K562 (cell line): ENCODE results near the gene KIAA0513. TPM values are rescaled to one million over a fixed set of nuclear protein-coding genes. Genes with fewer than 3 reads are reported as not detected.

Source experiments
- ATAC-seq: fragments of 200-7000 bp; cut with Tn5 transposase; 3 replicates; pipeline ENCODE4 v1.9.1; 2020; ENCODE audit warnings: moderate library complexity
- BruUV-seq: library from RNA; stranded (reverse); fragments of 400-500 nt; replicated peaks from 2 replicates; lab custom pipeline; 2021; lab: Mats Ljungman, UMichigan
- CTCF ChIA-PET: fragments of 300-600 bp; formaldehyde crosslinking; extraction: SDS; loops from one replicate; lab custom pipeline; 2021; ENCODE audit warnings: low intra/inter-chr PET ratio; lab: Yijun Ruan, JAX
- POLR2A ChIA-PET: fragments of 300-600, 350-650 bp; sonication (Branson Sonifier 250); formaldehyde crosslinking; extraction: SDS; loops from one replicate; lab custom pipeline; 2021; ENCODE audit warnings: antibody characterized with exemption, inconsistent platforms; lab: Yijun Ruan, JAX
- DNase-seq, 4 experiments: peaks; one replicate each; pipeline versions ENCODE4 v3.0.0 to v3.0.0-alpha.2; 2011 to 2018; ENCODE audit warnings: low spot score in 3 of 4, mixed read lengths in 3 of 4; ENCODE audit errors: extremely low read depth in 1 of 4
- FAIRE-seq: peaks from 2 replicates; lab custom pipeline; 2011; peaks lifted over from hg19 to GRCh38; lab: Jason Lieb, UNC
- H2AFZ ChIP-seq: 2 replicates; pipeline ENCODE4 v1.6.0; 2011; ENCODE audit warnings: low read depth, low read length, control low read depth, inconsistent platforms
- H3K27ac ChIP-seq: fragments of 200-600 bp; 3 replicates; pipeline ENCODE4 v1.8.0; 2011; ENCODE audit warnings: low read depth, mild to moderate bottlenecking, control low read depth, inconsistent platforms, low read length, moderate library complexity, mixed read lengths; ENCODE audit errors: extremely low read depth
- H3K27me3 ChIP-seq, 2 experiments: fragments of 300-600 bp in 1 of 2; 2 replicates in 1 of 2; 3 replicates in 1 of 2; pipeline versions ENCODE4 v1.6.0 to v1.8.0; 2011; ENCODE audit warnings: inconsistent platforms in 2 of 2, low read length in 2 of 2, mild to moderate bottlenecking in 1 of 2, mixed read lengths in 1 of 2, moderate library complexity in 1 of 2; ENCODE audit not compliant: control insufficient read depth in 2 of 2, insufficient read depth in 2 of 2
- H3K36me3 ChIP-seq: fragments of 300-600 bp; 3 replicates; pipeline ENCODE4 v1.8.0; 2011; ENCODE audit warnings: mild to moderate bottlenecking, low read length, inconsistent platforms; ENCODE audit not compliant: control insufficient read depth, insufficient read depth
- H3K4me1 ChIP-seq, 2 experiments: fragments of 200-600 bp in 1 of 2; replicated peaks in 1 of 2; 2 replicates in 1 of 2; 3 replicates in 1 of 2; pipeline versions ENCODE4 v1.5.1 to v1.8.0; 2011; ENCODE audit warnings: inconsistent platforms in 2 of 2, low read length in 2 of 2, mild to moderate bottlenecking in 1 of 2, mixed read lengths in 1 of 2, moderate library complexity in 1 of 2; ENCODE audit not compliant: control insufficient read depth in 2 of 2, insufficient read depth in 2 of 2
- H3K4me2 ChIP-seq: 2 replicates; pipeline ENCODE4 v1.6.1; 2011; ENCODE audit warnings: low read length, control low read depth, inconsistent platforms, mixed read lengths; ENCODE audit not compliant: insufficient read depth
- H3K4me3 ChIP-seq: fragments of 200-600 bp; sonication (generic), shearing (Covaris generic); 2 replicates; pipeline ENCODE4 v1.5.1; 2016; ENCODE audit warnings: control low read depth, inconsistent platforms
- H3K79me2 ChIP-seq: fragments of 200-600 bp; 3 replicates; pipeline ENCODE4 v1.8.0; 2011; ENCODE audit warnings: low read length, inconsistent platforms; ENCODE audit not compliant: control insufficient read depth, insufficient read depth
- H3K9ac ChIP-seq, 2 experiments: 2 replicates each; pipeline versions ENCODE4 v1.6.0 to v1.6.1; 2011; ENCODE audit warnings: low read depth in 2 of 2, low read length in 2 of 2, control low read depth in 1 of 2, inconsistent platforms in 1 of 2, mild to moderate bottlenecking in 1 of 2, mixed read lengths in 1 of 2; ENCODE audit not compliant: insufficient read depth in 1 of 2
- H3K9me1 ChIP-seq: one replicate; pipeline ENCODE4 v1.6.0; 2011; ENCODE audit warnings: inconsistent platforms, mild to moderate bottlenecking, low read length, moderate library complexity; ENCODE audit not compliant: control insufficient read depth, insufficient read depth
- H3K9me3 ChIP-seq: replicated peaks from 2 replicates; pipeline ENCODE4 v1.5.1; 2011; ENCODE audit warnings: low read depth, low read length, inconsistent platforms; ENCODE audit not compliant: control insufficient read depth, insufficient read depth
- H4K20me1 ChIP-seq: replicated peaks from 2 replicates; pipeline ENCODE4 v1.6.1; 2011; ENCODE audit warnings: low read length, inconsistent platforms, mixed read lengths; ENCODE audit not compliant: control insufficient read depth, insufficient read depth
- ATF1 ChIP-seq, 2 experiments: fragments of 450-650 bp in 1 of 2; IDR thresholded peaks; 2 replicates each; pipeline ENCODE4 v1.6.1; 2016; ENCODE audit warnings: missing compliant biosample characterization in 1 of 2, missing genetic modification characterization in 1 of 2
- ETS1 ChIP-seq: conservative IDR thresholded peaks from 2 replicates; pipeline ENCODE4 v1.6.1; 2011; ENCODE audit warnings: low read depth, mild to moderate bottlenecking, low read length; ENCODE audit not compliant: control insufficient read depth
- FOSL1 ChIP-seq: fragments of 200-800 bp; sonication (Bioruptor generic); conservative IDR thresholded peaks from 2 replicates; pipeline ENCODE4 v1.6.1; 2016; ENCODE audit warnings: missing genetic modification characterization, missing compliant biosample characterization
- NR2F6 ChIP-seq: fragments of 450-650 bp; formaldehyde crosslinking; IDR thresholded peaks from 2 replicates; pipeline ENCODE4 v1.4.0; 2020; ENCODE audit warnings: mild to moderate bottlenecking
- SIRT6 ChIP-seq: IDR thresholded peaks from one replicate; pipeline ENCODE4 v1.6.1; 2012; ENCODE audit warnings: low read depth, mild to moderate bottlenecking, control low read depth, inconsistent platforms, low read length, moderate library complexity
- SPI1 ChIP-seq: IDR thresholded peaks from 2 replicates; pipeline ENCODE4 v1.6.1; 2011; ENCODE audit warnings: low read depth, low read length, control low read depth, borderline replicate concordance
- ZKSCAN3 ChIP-seq: fragments of 250-450 bp; sonication (Bioruptor Pico); IDR thresholded peaks from 2 replicates; pipeline ENCODE4 v1.4.0; 2020
- WGBS: fragments of 100-300 bp; shearing (Covaris generic); methylation state at CpG from one replicate; pipeline ENCODE4 v1.1.6; 2016; ENCODE audit warnings: low coverage, mixed read lengths; ENCODE audit not compliant: insufficient coverage; ENCODE audit errors: missing lambda C conversion rate; 5-methylcytosine and 5-hydroxymethylcytosine counted together
- in situ Hi-C: fragments of 300-500 bp; cut with MboI; formaldehyde crosslinking; loops from 4 replicates; pipeline ENCODE4 v1.15.0; 2018; ENCODE audit warnings: inconsistent platforms, mixed read lengths
- intact Hi-C: fragments of 100-400 bp; cut with micrococcal nuclease; formaldehyde crosslinking; loops from 2 replicates; pipeline ENCODE4 v1.14.2; 2022
- polyA plus RNA-seq, 8 experiments: library from polyadenylated mRNA; depleted of rRNA in 4 of 8; stranded (reverse) in 5 of 8; unstranded in 3 of 8; fragments of >200 nt; fragmentation: Nextera tagmentation in 2 of 8; fragmentation: Illumina TruSeq in 1 of 8; extraction: Ambion mirVana in 2 of 8; extraction: Trizol in 1 of 8; gene quantifications; 2 replicates each; pipeline versions ENCODE4 v1.2.1 to v1.2.3, GENCODE V29; 2011 to 2014; ENCODE audit warnings: inconsistent platforms in 1 of 8, missing spikeins in 1 of 8
- total RNA-seq, 7 experiments: library from RNA; depleted of rRNA in 6 of 7; stranded (reverse); fragments of >200 nt in 6 of 7; fragmentation: Illumina TruSeq in 2 of 7; extraction: Trizol in 2 of 7; gene quantifications; 2 replicates each; pipeline versions ENCODE4 v1.2.1 to v1.2.3, GENCODE V29; 2011 to 2021; ENCODE audit warnings: low replicate concordance in 1 of 7
- TF ChIP-seq, protein P1 (sequence below): sonication (generic); formaldehyde crosslinking; IDR thresholded peaks from 2 replicates; pipeline ENCODE4 v1.9.0; 2022; ENCODE audit warnings: mild to moderate bottlenecking, missing genetic modification reagents

KIAA0513 gene
- total and polyA plus RNA-seq, 9 of the 15 experiments (the other 6 are each of a cell fraction or from before 2014, with no cell fraction given): 0.18 to 13.7 (median 10.2) TPM

DNA sequence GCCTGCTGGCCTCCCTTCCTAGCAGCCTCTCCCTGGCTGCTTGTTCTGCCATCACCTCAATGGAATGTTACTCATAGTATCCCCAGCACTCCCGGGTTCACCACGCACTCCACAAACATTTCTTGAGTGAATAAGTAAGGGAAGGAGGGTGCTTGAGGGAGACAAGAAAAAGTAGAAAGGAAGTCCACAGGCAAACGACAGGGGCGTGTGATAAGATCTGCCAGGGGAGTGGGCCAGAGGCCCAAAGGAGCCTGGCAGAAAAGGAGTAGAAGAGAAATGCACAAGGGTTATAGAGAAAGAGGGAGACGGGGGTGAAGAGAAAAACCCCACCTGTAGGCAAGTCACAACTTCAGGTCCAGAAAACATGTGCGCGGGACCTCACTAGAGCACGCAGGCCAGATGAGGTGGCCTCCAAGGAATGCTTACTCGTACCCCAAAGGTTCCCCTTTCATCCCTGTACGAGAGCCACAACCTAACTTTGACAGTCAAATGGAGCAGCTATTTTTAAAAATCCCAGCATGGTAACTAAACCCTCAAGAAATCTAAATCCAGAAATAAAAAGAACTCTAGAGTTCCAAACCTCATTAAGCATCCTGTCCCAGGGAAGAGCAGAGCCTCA is 22.9 kb upstream of the KIAA0513 start:
- in situ Hi-C loops: no loop called here
- no TSS peak for BruUV-seq
- POLR2A ChIA-PET: interaction anchor here (1.2 to 2.8 kb wide), 3 partner anchors 9 to 28 kb away, joined by 4 to 15 read pairs (median 6); no protein-coding TSS in a partner anchor

More for the DNA sequence above, 22.9 kb upstream of the KIAA0513 start:
- TF ChIP-seq NR2F6 (CRISPR knock-in tag) (no peak), SPI1 (peak; percentile 33; the same call in 1 of the 2 replicates), FOSL1 (tag) (no peak), ZKSCAN3 (no peak), ETS1 (no peak), ATF1 (CRISPR knock-in tag; IDR thresholded peaks at IDR 0.05) (no peak), ATF1 (tag; IDR thresholded peaks at IDR 0.05) (no peak), SIRT6 (no peak)
- TF ChIP-seq, protein P1, sequence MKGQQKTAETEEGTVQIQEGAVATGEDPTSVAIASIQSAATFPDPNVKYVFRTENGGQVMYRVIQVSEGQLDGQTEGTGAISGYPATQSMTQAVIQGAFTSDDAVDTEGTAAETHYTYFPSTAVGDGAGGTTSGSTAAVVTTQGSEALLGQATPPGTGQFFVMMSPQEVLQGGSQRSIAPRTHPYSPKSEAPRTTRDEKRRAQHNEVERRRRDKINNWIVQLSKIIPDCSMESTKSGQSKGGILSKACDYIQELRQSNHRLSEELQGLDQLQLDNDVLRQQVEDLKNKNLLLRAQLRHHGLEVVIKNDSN: no peak
- WGBS: 56% methylated on average over 9 of the region's 10 CpGs
- Histone ChIP-seq H3K9me3 (no peaks in the 10 kb centered on the region), H2AFZ (no peak overlapping the region), H3K9me1 (peaks cover 16% of the 10 kb centered on the region), H3K4me3 (no peak overlapping the region), H3K27me3 (no peaks in the 10 kb centered on the region), H4K20me1 (peaks cover 45% of the 10 kb centered on the region), H3K36me3 (peaks cover 63% of the 10 kb centered on the region), H3K27ac (no peak overlapping the region), H3K79me2 (peaks cover 94% of the 10 kb centered on the region), H3K4me2 (no peak overlapping the region; the same call in 1 of the 2 replicates), H3K9ac (peak overlapping the region in 1 of 2 experiments; percentile 7; a peak in 1 of 4 replicates), H3K4me1 (peaks cover 40 to 51% of the 10 kb centered on the region in 2 experiments)
- intact Hi-C loops: no loop called here
- ATAC-seq: no peak
- CTCF ChIA-PET: no interaction called here
- peak in 2 of 4 experiments; percentile 56 to 64 for DNase-seq
- FAIRE-seq: no peak
